A549 (cell line): ENCODE results near the gene CLSTN2. TPM values are rescaled to one million over a fixed set of nuclear protein-coding genes. Genes with fewer than 3 reads are reported as not detected.

Experiments used
- ATAC-seq, 2 experiments: fragments of 200-7000 bp in 1 of 2; fragments of >200 bp in 1 of 2; cut with Nextera tagmentation in 1 of 2; cut with Tn5 transposase in 1 of 2; 3 replicates each; pipeline versions ENCODE4 v1.8.0 to v1.9.1; 2018 to 2020; ENCODE audit warnings: mild to moderate bottlenecking in 1 of 2, moderate library complexity in 1 of 2
- CTCF ChIA-PET: fragments of 300-600 bp; sonication (Branson Sonifier 250); formaldehyde crosslinking; extraction: SDS; loops from one replicate; lab custom pipeline; 2021; ENCODE audit warnings: antibody characterized with exemption, inconsistent platforms; lab: Yijun Ruan, JAX
- POLR2A ChIA-PET: fragments of 350-600 bp; formaldehyde crosslinking; extraction: SDS; loops from one replicate; lab custom pipeline; 2021; ENCODE audit warnings: antibody characterized with exemption, inconsistent platforms; lab: Yijun Ruan, JAX
- DNase-seq, 2 experiments: peaks; one replicate each; pipeline versions ENCODE4 v3.0.0 to v3.0.0-alpha.2; 2011 to 2016; ENCODE audit warnings: low read depth in 1 of 2, low spot score in 1 of 2
- FAIRE-seq: peaks from 2 replicates; lab custom pipeline; 2011; peaks lifted over from hg19 to GRCh38; lab: Jason Lieb, UNC
- H3K27ac ChIP-seq, 2 experiments: fragments of >200 bp; sonication (Bioruptor Twin); formaldehyde crosslinking; 3 replicates each; pipeline ENCODE4 v1.5.1; 2016 to 2017
- H3K4me1 ChIP-seq: fragments of >200 bp; sonication (Bioruptor Twin); formaldehyde crosslinking; 3 replicates; pipeline ENCODE4 v1.6.1; 2016
- H3K4me2 ChIP-seq: fragments of >200 bp; sonication (Bioruptor Twin); formaldehyde crosslinking; 3 replicates; pipeline ENCODE4 v1.6.1; 2016
- H3K4me3 ChIP-seq: fragments of >200 bp; sonication (Bioruptor Twin); formaldehyde crosslinking; 3 replicates; pipeline ENCODE4 v1.5.1; 2016
- H3K9me3 ChIP-seq: fragments of >200 bp; sonication (Bioruptor Twin); formaldehyde crosslinking; 3 replicates; pipeline ENCODE4 v1.6.1; 2016
- BCL3 ChIP-seq: fragments of >200 bp; sonication (Bioruptor Twin); formaldehyde crosslinking; IDR thresholded peaks from 3 replicates; pipeline ENCODE4 v1.6.1; 2016
- CBX2 ChIP-seq: fragments of 200-600 bp; sonication (generic); IDR thresholded peaks from 2 replicates; pipeline ENCODE4 v1.6.1; 2016; ENCODE audit warnings: low read depth, mild to moderate bottlenecking, borderline replicate concordance
- CBX8 ChIP-seq: fragments of 200-600 bp; sonication (generic); IDR thresholded peaks from 2 replicates; pipeline ENCODE4 v1.6.1; 2016
- CHD4 ChIP-seq: fragments of 200-600 bp; sonication (generic); IDR thresholded peaks from 2 replicates; pipeline ENCODE4 v1.6.1; 2016; ENCODE audit warnings: antibody characterized with exemption, mild to moderate bottlenecking, borderline replicate concordance
- E2F6 ChIP-seq: IDR thresholded peaks from 2 replicates; pipeline ENCODE4 v1.6.1; 2012; ENCODE audit warnings: low read depth, borderline replicate concordance
- EHF ChIP-seq: fragments of 250-450 bp; sonication (Bioruptor Pico); IDR thresholded peaks from 2 replicates; pipeline ENCODE4 v1.5.0; 2020; ENCODE audit warnings: mild to moderate bottlenecking
- EHMT2 ChIP-seq: fragments of 200-600 bp; sonication (generic); IDR thresholded peaks from 2 replicates; pipeline ENCODE4 v1.6.1; 2016; ENCODE audit warnings: antibody characterized with exemption, low read depth, mild to moderate bottlenecking, moderate library complexity
- ELK1 ChIP-seq: fragments of 150-350 bp; IDR thresholded peaks from 2 replicates; pipeline ENCODE4 v1.6.1; 2014; ENCODE audit warnings: low read depth, mild to moderate bottlenecking, low read length
- FOSL2 ChIP-seq, 2 experiments: fragments of 450-650 bp in 1 of 2; fragments of >200 bp in 1 of 2; sonication (Bioruptor Twin) in 1 of 2; formaldehyde crosslinking; IDR thresholded peaks; 2 replicates each; pipeline versions ENCODE4 v1.5.0 to v1.6.1; 2016 to 2020; ENCODE audit warnings: mild to moderate bottlenecking in 1 of 2, moderate library complexity in 1 of 2
- HDAC2 ChIP-seq: fragments of 200-600 bp; sonication (generic); IDR thresholded peaks from 2 replicates; pipeline ENCODE4 v1.6.1; 2016
- HES2 ChIP-seq: fragments of >200 bp; sonication (Bioruptor Twin); formaldehyde crosslinking; IDR thresholded peaks from 2 replicates; pipeline ENCODE4 v1.6.1; 2016
- HEYL ChIP-seq: fragments of 250-450 bp; sonication (Bioruptor Pico); IDR thresholded peaks from 2 replicates; pipeline ENCODE4 v1.8.0; 2021; ENCODE audit warnings: mild to moderate bottlenecking, moderate library complexity
- HMGXB4 ChIP-seq: fragments of 250-450 bp; sonication (Bioruptor Pico); IDR thresholded peaks from 2 replicates; pipeline ENCODE4 v1.5.0; 2021; ENCODE audit warnings: mild to moderate bottlenecking, moderate library complexity, borderline replicate concordance
- HOXB5 ChIP-seq: fragments of 250-450 bp; sonication (Bioruptor Pico); IDR thresholded peaks from 2 replicates; pipeline ENCODE4 v1.5.0; 2020; ENCODE audit warnings: mild to moderate bottlenecking, moderate library complexity
- JUN ChIP-seq, 2 experiments: fragments of >200 bp; sonication (Bioruptor Twin); formaldehyde crosslinking; IDR thresholded peaks; 2 replicates in 1 of 2; 3 replicates in 1 of 2; pipeline ENCODE4 v1.6.1; 2016 to 2017
- JUNB ChIP-seq: fragments of >200 bp; sonication (Bioruptor Twin); formaldehyde crosslinking; IDR thresholded peaks from 2 replicates; pipeline ENCODE4 v1.6.1; 2016
- KDM5A ChIP-seq: fragments of 200-600 bp; sonication (generic); IDR thresholded peaks from 2 replicates; pipeline ENCODE4 v1.6.1; 2016; ENCODE audit warnings: antibody characterized with exemption, mild to moderate bottlenecking
- MAX ChIP-seq: IDR thresholded peaks from 2 replicates; pipeline ENCODE4 v1.6.1; 2012
- MYC ChIP-seq: IDR thresholded peaks from 2 replicates; pipeline ENCODE4 v1.6.1; 2012; ENCODE audit warnings: mild to moderate bottlenecking, inconsistent platforms, low read length, improper control_type of control experiment, borderline replicate concordance
- NPAS2 ChIP-seq: fragments of 250-450 bp; sonication (Bioruptor Pico); IDR thresholded peaks from 2 replicates; pipeline ENCODE4 v1.8.0; 2022; ENCODE audit warnings: mild to moderate bottlenecking, moderate library complexity, borderline replicate concordance
- POLR2A ChIP-seq: IDR thresholded peaks from 2 replicates; pipeline ENCODE4 v1.6.1; 2012; ENCODE audit warnings: mild to moderate bottlenecking, low read length
- RAD21 ChIP-seq, 2 experiments: fragments of >200 bp in 1 of 2; sonication (Bioruptor Twin) in 1 of 2; formaldehyde crosslinking in 1 of 2; IDR thresholded peaks in 1 of 2; conservative IDR thresholded peaks in 1 of 2; 2 replicates in 1 of 2; 3 replicates in 1 of 2; pipeline ENCODE4 v1.6.1; 2012 to 2018; ENCODE audit warnings: inconsistent platforms in 1 of 2
- RARB ChIP-seq: fragments of 250-450 bp; sonication (Bioruptor Pico); IDR thresholded peaks from 2 replicates; pipeline ENCODE4 v1.8.0; 2021; ENCODE audit warnings: mild to moderate bottlenecking, moderate library complexity
- RCOR1 ChIP-seq: fragments of 150-350 bp; IDR thresholded peaks from 2 replicates; pipeline ENCODE4 v1.6.1; 2014; ENCODE audit warnings: antibody characterized with exemption, low read length, low read depth
- SMC3 ChIP-seq: fragments of >200 bp; sonication (Bioruptor Twin); formaldehyde crosslinking; IDR thresholded peaks from 3 replicates; pipeline ENCODE4 v1.6.1; 2018; ENCODE audit warnings: inconsistent platforms
- SREBF2 ChIP-seq: fragments of 450-650 bp; IDR thresholded peaks from 2 replicates; pipeline ENCODE4 v1.6.1; 2014; ENCODE audit warnings: mild to moderate bottlenecking, moderate library complexity
- TFCP2L1 ChIP-seq: fragments of 250-450 bp; sonication (Bioruptor Pico); IDR thresholded peaks from 2 replicates; pipeline ENCODE4 v1.5.0; 2021; ENCODE audit warnings: mild to moderate bottlenecking
- TP53 ChIP-seq: fragments of 250-450 bp; sonication (Bioruptor Pico); IDR thresholded peaks from 2 replicates; pipeline ENCODE4 v1.5.0; 2021; ENCODE audit warnings: mild to moderate bottlenecking, moderate library complexity
- ZNF302 ChIP-seq: fragments of 250-450 bp; sonication (Bioruptor Pico); IDR thresholded peaks from 2 replicates; pipeline ENCODE4 v1.9.0; 2021; ENCODE audit warnings: inconsistent platforms, mild to moderate bottlenecking, moderate library complexity
- WGBS: methylation state at CpG from one replicate; pipeline ENCODE4 v1.1.6; 2017; ENCODE audit errors: missing lambda C conversion rate; 5-methylcytosine and 5-hydroxymethylcytosine counted together
- polyA plus RNA-seq, 4 experiments: library from polyadenylated mRNA; depleted of rRNA in 3 of 4; stranded (reverse); fragments of >200 nt; fragmentation: RNase III in 1 of 4; extraction: RNeasy Plus Mini Kit Qiagen cat#74134 plus additional on column Dnase treatment in 1 of 4; gene quantifications; 2 replicates in 3 of 4; 3 replicates in 1 of 4; pipeline ENCODE4 v1.2.3, GENCODE V29; 2011 to 2017

The CLSTN2 gene
- polyA plus RNA-seq, 2 of the 4 experiments (the other 2 are of a cell fraction), result 0.03 to 0.04 TPM

- H3K27ac ChIP-seq, result no peak overlapping the region
- ChIA-PET POLR2A (no interaction called here), CTCF (no interaction called here)
- H3K4me1 ChIP-seq, result no peaks in the 10 kb centered on the region
- no peaks in the 10 kb centered on the region for H3K9me3 ChIP-seq
- no peak for TF ChIP-seq FOSL2 (IDR thresholded peaks at IDR 0.05)
- no peak for TF ChIP-seq FOSL2 (CRISPR knock-in tag; IDR thresholded peaks at IDR 0.05)
- no peak for TF ChIP-seq MAX
- TF ChIP-seq SREBF2, result no peak
- no peak for TF ChIP-seq RCOR1
- no peak for TF ChIP-seq E2F6
- no peak for TF ChIP-seq TP53 (CRISPR knock-in tag)
- TF ChIP-seq SMC3, result no peak
- no peak for TF ChIP-seq HEYL (CRISPR knock-in tag)
- TF ChIP-seq HMGXB4, result no peak
- no peak for TF ChIP-seq EHMT2
- no peak for TF ChIP-seq BCL3
- TF ChIP-seq KDM5A, result no peak
- TF ChIP-seq HOXB5 (CRISPR knock-in tag), result no peak
- TF ChIP-seq EHF (CRISPR knock-in tag), result no peak
- no peak for TF ChIP-seq POLR2A
- TF ChIP-seq JUNB, result no peak
- 0% methylated on average over 1 of the region's 1 CpG for WGBS
- DNase-seq (no peak), FAIRE-seq (no peak), ATAC-seq (no peak)
- H3K4me2 ChIP-seq, result no peak overlapping the region
- no peak overlapping the region for H3K4me3 ChIP-seq
Observed at GRCh38 chr3:140103166-140103565, 168.2 kb downstream of the CLSTN2 start.

GRCh38 chr3:140103986-140104645, 169.1 kb downstream of the CLSTN2 start:
- 0% methylated on average over 4 of the region's 4 CpGs for WGBS
- H3K4me3 ChIP-seq, result no peak overlapping the region
- CTCF ChIA-PET, result no interaction called here
- DNase-seq (no peak), FAIRE-seq (no peak), ATAC-seq (no peak)
- TF ChIP-seq EHMT2, result no peak
- TF ChIP-seq CBX2, result no peak
- TF ChIP-seq HES2, result no peak
- no peak for TF ChIP-seq ZNF302
- no peak for TF ChIP-seq HDAC2
- TF ChIP-seq JUN (IDR thresholded peaks at IDR 0.05), result no peak
- TF ChIP-seq POLR2A, result no peak
- no peak for TF ChIP-seq HEYL (CRISPR knock-in tag)
- TF ChIP-seq CHD4, result no peak
- TF ChIP-seq RAD21 (conservative IDR thresholded peaks at IDR 0.05 in 1 of 2, IDR thresholded peaks at IDR 0.05 in 1 of 2), result no peak
- TF ChIP-seq FOSL2 (IDR thresholded peaks at IDR 0.05), result no peak
- no peak for TF ChIP-seq FOSL2 (CRISPR knock-in tag; IDR thresholded peaks at IDR 0.05)
- no peak for TF ChIP-seq HOXB5 (CRISPR knock-in tag)
- no peak for TF ChIP-seq RCOR1
- TF ChIP-seq RARB (CRISPR knock-in tag), result no peak
- TF ChIP-seq TFCP2L1 (CRISPR knock-in tag), result no peak
- TF ChIP-seq NPAS2, result no peak
- TF ChIP-seq ELK1, result no peak
- no peak for TF ChIP-seq MYC
- no peak for TF ChIP-seq CBX8
- no peak overlapping the region for H3K4me2 ChIP-seq
- POLR2A ChIA-PET, result no interaction called here
- no peaks in the 10 kb centered on the region for H3K4me1 ChIP-seq
- H3K9me3 ChIP-seq, result no peaks in the 10 kb centered on the region
- no peak overlapping the region for H3K27ac ChIP-seq
